PC-9 (cell line): Measurements from ENCODE around the gene FOXM1.

ENCODE experiments used
- CTCF ChIP-seq: fragments of 200-600 bp; sonication (generic); conservative IDR thresholded peaks from 2 replicates; pipeline ENCODE4 v1.6.1; 2017; ENCODE audit warnings: mixed run types, antibody characterized with exemption, mild to moderate bottlenecking, moderate library complexity
- EZH2 ChIP-seq: fragments of 200-600 bp; sonication (generic); IDR thresholded peaks from 2 replicates; pipeline ENCODE4 v1.8.0; 2017; ENCODE audit warnings: antibody characterized with exemption, low read depth

- TF ChIP-seq CTCF (no peak), EZH2 (no peak)
These were observed 27.3 kb upstream of the FOXM1 start for GRCh38 chr12:2904260-2904659.
